ENCODE measurements around the gene ERMN. TPM values are rescaled to one million over a fixed set of nuclear protein-coding genes. Genes with fewer than 3 reads are reported as not detected.

Gene ERMN
- polyA plus RNA-seq, 4 donors = 0.27 to 0.53 TPM; not detected in 2

DNA sequence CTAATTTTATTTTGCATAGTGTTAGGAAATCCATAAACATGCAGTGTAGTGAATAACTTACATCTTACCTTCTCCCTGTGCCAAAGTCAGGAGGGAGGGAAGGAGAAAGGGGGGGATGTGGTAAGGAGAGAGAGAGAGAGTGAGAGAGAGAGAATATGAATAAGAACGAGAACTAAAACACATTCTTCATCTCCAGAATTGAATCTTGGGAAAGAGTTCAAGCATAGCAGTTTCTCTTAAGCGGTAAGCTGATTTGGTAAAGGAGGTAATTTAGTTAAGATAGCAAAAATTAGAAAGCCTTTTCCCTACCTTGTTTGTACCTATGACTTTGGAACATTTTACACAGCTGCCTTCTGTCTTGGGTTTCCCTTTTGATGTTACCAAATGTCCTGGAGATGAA is 15.7 kb downstream of the ERMN start:
- FAIRE-seq (no peak), DNase-seq (no peak)
- Histone ChIP-seq H3K4me3 (ENCODE audit: low read depth in 1 of 3, low read length in 3 of 3) (no peak overlapping the region), H3K36me3 (ENCODE audit: control insufficient read depth in 3 of 3, insufficient read depth in 2 of 3, low read depth in 1 of 3, low read length in 3 of 3) (no peaks in the 10 kb centered on the region), H3K9me3 (ENCODE audit: control insufficient read depth in 2 of 2, insufficient read depth in 1 of 2, low read depth in 1 of 2, low read length in 1 of 2) (no peaks in the 10 kb centered on the region), H3K27ac (ENCODE audit: low read depth in 1 of 3, low read length in 2 of 3) (no peak overlapping the region), H3K27me3 (ENCODE audit: control insufficient read depth in 3 of 3, insufficient read depth in 3 of 3, low read length in 3 of 3) (peaks cover 0 to 2% (median 0%) of the 10 kb centered on the region in 3 donors), H3K4me1 (ENCODE audit: control insufficient read depth in 3 of 3, insufficient read depth in 2 of 3, low read depth in 1 of 3, low read length in 2 of 3) (peaks cover 0 to 1% (median 0%) of the 10 kb centered on the region in 3 donors)
- WGBS, 3 donors = 76 to 92% (median 77%) methylated on average over 2 of the region's 2 CpGs

DNA sequence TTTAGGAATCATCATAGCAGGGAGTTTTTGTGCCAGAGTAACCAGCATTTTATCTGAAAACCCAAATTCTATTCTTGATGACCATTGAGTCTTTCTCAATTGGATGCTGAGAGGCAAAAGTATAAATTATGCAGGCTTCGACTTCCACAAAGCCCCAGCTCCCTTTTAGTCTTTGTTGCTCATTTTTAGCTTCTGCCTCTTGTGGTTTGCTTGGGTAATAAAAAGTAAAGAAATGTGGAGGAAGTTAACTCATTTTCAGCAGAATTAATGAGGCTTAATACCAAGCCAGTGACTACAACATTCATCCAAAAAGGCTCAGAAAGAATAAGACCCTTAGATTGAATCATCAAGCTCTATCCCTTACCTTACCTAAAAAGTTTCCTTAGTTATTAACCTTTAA is 18.6 kb downstream of the ERMN start:
- Histone ChIP-seq H3K4me3 (ENCODE audit: low read depth in 1 of 3, low read length in 3 of 3) (no peak overlapping the region), H3K4me1 (ENCODE audit: control insufficient read depth in 3 of 3, insufficient read depth in 2 of 3, low read depth in 1 of 3, low read length in 2 of 3) (peaks cover 0 to 5% (median 0%) of the 10 kb centered on the region in 3 donors), H3K27ac (ENCODE audit: low read depth in 1 of 3, low read length in 2 of 3) (no peak overlapping the region), H3K27me3 (ENCODE audit: control insufficient read depth in 3 of 3, insufficient read depth in 3 of 3, low read length in 3 of 3) (peaks cover 0 to 2% (median 0%) of the 10 kb centered on the region in 3 donors), H3K36me3 (ENCODE audit: control insufficient read depth in 3 of 3, insufficient read depth in 2 of 3, low read depth in 1 of 3, low read length in 3 of 3) (no peaks in the 10 kb centered on the region), H3K9me3 (ENCODE audit: control insufficient read depth in 2 of 2, insufficient read depth in 1 of 2, low read depth in 1 of 2, low read length in 1 of 2) (no peaks in the 10 kb centered on the region)
- FAIRE-seq (no peak), DNase-seq (no peak)
- WGBS, 3 donors = 68 to 82% (median 72%) methylated on average over 1 of the region's 1 CpG

GRCh38 chr2:157305723-157306110 is 19.9 kb downstream of the ERMN start:
- DNase-seq (no peak), FAIRE-seq (no peak)
- WGBS, 3 donors = 77 to 80% (median 80%) methylated on average over 4 of the region's 4 CpGs
- no peaks in the 10 kb centered on the region for H3K9me3 ChIP-seq (ENCODE audit: control insufficient read depth in 2 of 2, insufficient read depth in 1 of 2, low read depth in 1 of 2, low read length in 1 of 2)
- H3K4me3 ChIP-seq (ENCODE audit: low read depth in 1 of 3, low read length in 3 of 3) = no peak overlapping the region
- no peaks in the 10 kb centered on the region for H3K36me3 ChIP-seq (ENCODE audit: control insufficient read depth in 3 of 3, insufficient read depth in 2 of 3, low read depth in 1 of 3, low read length in 3 of 3)
- no peak overlapping the region for H3K27ac ChIP-seq (ENCODE audit: low read depth in 1 of 3, low read length in 2 of 3)
- peaks cover 0 to 2% (median 0%) of the 10 kb centered on the region in 3 donors for H3K27me3 ChIP-seq (ENCODE audit: control insufficient read depth in 3 of 3, insufficient read depth in 3 of 3, low read length in 3 of 3)
- H3K4me1 ChIP-seq (ENCODE audit: control insufficient read depth in 3 of 3, insufficient read depth in 2 of 3, low read depth in 1 of 3, low read length in 2 of 3) = peaks cover 0 to 16% (median 0%) of the 10 kb centered on the region in 3 donors

DNA sequence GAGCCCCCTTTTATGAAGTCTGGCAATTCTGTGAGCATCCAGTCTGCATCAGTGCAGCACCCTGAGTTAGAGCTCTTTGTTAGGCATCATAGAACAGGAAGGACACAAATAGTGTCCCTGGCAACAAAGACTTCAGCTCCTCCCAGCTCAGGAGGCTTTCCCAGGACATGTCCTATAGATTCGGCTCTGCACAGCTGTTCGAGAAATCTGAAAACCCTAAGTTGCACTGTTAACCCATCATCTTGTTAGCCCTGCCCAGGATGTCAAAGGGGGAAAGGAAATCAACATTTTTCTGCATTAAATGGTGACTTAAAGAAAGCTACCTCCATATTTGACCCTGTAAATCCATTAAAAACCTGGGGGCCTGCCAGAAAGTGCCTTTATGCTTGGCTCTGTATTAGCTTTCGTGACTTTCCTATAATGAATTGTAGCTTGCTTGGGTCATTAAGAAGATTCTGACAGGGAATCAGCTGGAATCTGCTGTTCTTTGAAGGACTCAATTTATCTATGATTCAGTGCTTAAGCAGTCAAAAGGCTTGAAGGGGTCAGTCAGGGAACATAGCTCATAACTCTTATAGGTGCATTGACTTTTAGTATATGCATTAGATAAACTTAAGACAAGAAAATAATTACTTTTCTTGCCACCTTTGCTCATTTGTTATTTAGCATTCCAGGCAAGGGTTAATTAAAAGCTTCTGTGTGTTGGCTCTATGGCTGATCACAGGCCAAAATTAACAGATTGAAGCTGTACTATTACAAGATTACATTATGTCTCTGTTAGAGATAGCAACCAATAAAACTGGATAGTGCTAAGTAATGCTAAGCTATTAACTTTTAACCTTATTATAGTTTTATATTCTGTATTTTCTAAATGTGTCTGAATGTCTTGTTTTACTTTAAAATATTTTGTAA is 20.6 kb downstream of the ERMN start:
- no peaks in the 10 kb centered on the region for H3K36me3 ChIP-seq (ENCODE audit: control insufficient read depth in 3 of 3, insufficient read depth in 2 of 3, low read depth in 1 of 3, low read length in 3 of 3)
- no peak for FAIRE-seq
- no peak for DNase-seq
- peaks cover 0 to 16% (median 0%) of the 10 kb centered on the region in 3 donors for H3K4me1 ChIP-seq (ENCODE audit: control insufficient read depth in 3 of 3, insufficient read depth in 2 of 3, low read depth in 1 of 3, low read length in 2 of 3)
- WGBS, 3 donors = 25 to 46% (median 31%) methylated on average over 3 of the region's 3 CpGs
- H3K27ac ChIP-seq (ENCODE audit: low read depth in 1 of 3, low read length in 2 of 3) = no peak overlapping the region
- peaks cover 0 to 2% (median 0%) of the 10 kb centered on the region in 3 donors for H3K27me3 ChIP-seq (ENCODE audit: control insufficient read depth in 3 of 3, insufficient read depth in 3 of 3, low read length in 3 of 3)
- H3K4me3 ChIP-seq (ENCODE audit: low read depth in 1 of 3, low read length in 3 of 3) = no peak overlapping the region
- no peaks in the 10 kb centered on the region for H3K9me3 ChIP-seq (ENCODE audit: control insufficient read depth in 2 of 2, insufficient read depth in 1 of 2, low read depth in 1 of 2, low read length in 1 of 2)

DNA sequence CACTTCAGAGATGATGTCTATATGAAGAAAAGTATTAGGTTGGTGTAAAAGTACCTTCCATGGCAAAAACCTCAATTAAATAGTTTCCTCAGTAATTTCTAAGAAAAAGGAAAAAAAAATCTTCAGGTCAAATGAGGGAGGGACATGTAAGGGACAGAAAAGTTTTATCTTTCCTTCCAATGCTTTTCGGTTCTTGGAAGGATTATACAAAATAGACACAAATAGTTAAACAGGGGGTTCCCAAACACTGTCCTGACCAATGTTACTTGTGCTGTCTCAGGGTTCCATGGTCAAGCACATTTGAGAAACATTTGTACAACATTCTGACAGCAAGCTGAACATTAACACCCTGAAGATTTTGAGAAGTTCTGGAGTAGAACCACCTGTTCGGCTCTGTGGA is 22.0 kb downstream of the ERMN start:
- Histone ChIP-seq H3K4me3 (ENCODE audit: low read depth in 1 of 3, low read length in 3 of 3) (no peak overlapping the region), H3K27ac (ENCODE audit: low read depth in 1 of 3, low read length in 2 of 3) (no peak overlapping the region), H3K27me3 (ENCODE audit: control insufficient read depth in 3 of 3, insufficient read depth in 3 of 3, low read length in 3 of 3) (no peaks in the 10 kb centered on the region), H3K4me1 (ENCODE audit: control insufficient read depth in 3 of 3, insufficient read depth in 2 of 3, low read depth in 1 of 3, low read length in 2 of 3) (peaks cover 0 to 16% (median 0%) of the 10 kb centered on the region in 3 donors), H3K9me3 (ENCODE audit: control insufficient read depth in 2 of 2, insufficient read depth in 1 of 2, low read depth in 1 of 2, low read length in 1 of 2) (no peaks in the 10 kb centered on the region), H3K36me3 (ENCODE audit: control insufficient read depth in 3 of 3, insufficient read depth in 2 of 3, low read depth in 1 of 3, low read length in 3 of 3) (no peaks in the 10 kb centered on the region)
- FAIRE-seq = no peak
- DNase-seq = no peak
- WGBS, 3 donors = 47 to 71% (median 52%) methylated on average over 2 of the region's 2 CpGs

DNA sequence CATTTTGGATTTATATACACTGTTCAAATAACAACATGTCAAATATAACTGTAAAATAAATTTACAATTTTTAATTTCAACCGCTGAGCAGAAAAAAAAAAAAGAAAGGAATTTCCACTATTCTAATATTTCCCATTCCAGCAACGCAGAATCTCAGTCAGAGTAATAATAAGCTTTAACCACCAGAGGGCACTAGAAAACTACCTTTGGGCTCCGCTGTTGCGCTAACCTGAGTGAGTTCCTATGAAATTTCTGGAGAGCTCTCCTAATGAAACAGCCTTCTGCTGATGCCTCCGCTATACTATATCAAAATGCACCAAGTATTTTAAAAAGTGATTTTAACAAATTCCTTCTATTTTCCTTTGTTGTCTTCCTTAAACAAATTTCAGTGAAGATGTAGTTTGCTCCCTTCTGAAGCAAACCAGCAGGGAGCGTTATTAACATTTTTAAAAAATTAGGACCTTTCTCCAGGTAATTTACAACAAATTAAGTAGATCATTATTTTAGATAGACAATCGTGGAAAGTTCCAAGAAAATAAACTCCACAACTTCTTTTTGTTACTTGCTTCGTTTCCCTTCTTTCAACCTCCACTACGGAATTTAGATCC is 23.0 kb downstream of the ERMN start:
- Histone ChIP-seq H3K9me3 (ENCODE audit: control insufficient read depth in 2 of 2, insufficient read depth in 1 of 2, low read depth in 1 of 2, low read length in 1 of 2) (no peaks in the 10 kb centered on the region), H3K4me1 (ENCODE audit: control insufficient read depth in 3 of 3, insufficient read depth in 2 of 3, low read depth in 1 of 3, low read length in 2 of 3) (peaks cover 0 to 16% (median 0%) of the 10 kb centered on the region in 3 donors), H3K4me3 (ENCODE audit: low read depth in 1 of 3, low read length in 3 of 3) (no peak overlapping the region), H3K27me3 (ENCODE audit: control insufficient read depth in 3 of 3, insufficient read depth in 3 of 3, low read length in 3 of 3) (no peaks in the 10 kb centered on the region), H3K36me3 (ENCODE audit: control insufficient read depth in 3 of 3, insufficient read depth in 2 of 3, low read depth in 1 of 3, low read length in 3 of 3) (no peaks in the 10 kb centered on the region), H3K27ac (ENCODE audit: low read depth in 1 of 3, low read length in 2 of 3) (no peak overlapping the region)
- WGBS, 3 donors = 31 to 34% (median 33%) methylated on average over 9 of the region's 9 CpGs
- FAIRE-seq (peak; percentile 82), DNase-seq (peak; percentile 73 to 74)

DNA sequence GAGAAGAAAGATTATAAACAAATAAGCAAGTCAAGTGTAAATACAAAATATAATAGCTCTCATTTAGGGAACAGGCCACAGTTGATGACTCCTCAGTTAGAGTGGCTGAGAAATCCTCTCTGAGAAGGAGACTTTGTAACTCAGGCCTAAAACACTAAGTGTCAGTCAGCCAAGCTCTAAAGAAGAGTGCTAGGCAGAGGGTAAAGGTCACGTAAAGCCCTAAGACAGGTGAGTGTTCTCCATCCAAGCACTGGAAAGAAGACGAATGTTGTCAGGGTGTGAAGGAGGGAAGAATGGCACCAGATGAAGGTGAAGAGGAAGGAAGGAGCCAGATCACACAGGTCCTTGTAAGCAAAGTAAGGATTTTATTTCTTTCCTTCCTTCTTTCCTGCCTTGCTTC is 24.3 kb downstream of the ERMN start:
- peaks cover 0 to 16% (median 0%) of the 10 kb centered on the region in 3 donors for H3K4me1 ChIP-seq (ENCODE audit: control insufficient read depth in 3 of 3, insufficient read depth in 2 of 3, low read depth in 1 of 3, low read length in 2 of 3)
- DNase-seq (peak; percentile 34 to 48), FAIRE-seq (no peak)
- H3K27me3 ChIP-seq (ENCODE audit: control insufficient read depth in 3 of 3, insufficient read depth in 3 of 3, low read length in 3 of 3) = no peaks in the 10 kb centered on the region
- no peaks in the 10 kb centered on the region for H3K9me3 ChIP-seq (ENCODE audit: control insufficient read depth in 2 of 2, insufficient read depth in 1 of 2, low read depth in 1 of 2, low read length in 1 of 2)
- 28 to 69% (median 46%) methylated on average over 2 of the region's 2 CpGs for WGBS, 3 donors
- no peak overlapping the region for H3K27ac ChIP-seq (ENCODE audit: low read depth in 1 of 3, low read length in 2 of 3)
- no peaks in the 10 kb centered on the region for H3K36me3 ChIP-seq (ENCODE audit: control insufficient read depth in 3 of 3, insufficient read depth in 2 of 3, low read depth in 1 of 3, low read length in 3 of 3)
- H3K4me3 ChIP-seq (ENCODE audit: low read depth in 1 of 3, low read length in 3 of 3) = no peak overlapping the region

DNA sequence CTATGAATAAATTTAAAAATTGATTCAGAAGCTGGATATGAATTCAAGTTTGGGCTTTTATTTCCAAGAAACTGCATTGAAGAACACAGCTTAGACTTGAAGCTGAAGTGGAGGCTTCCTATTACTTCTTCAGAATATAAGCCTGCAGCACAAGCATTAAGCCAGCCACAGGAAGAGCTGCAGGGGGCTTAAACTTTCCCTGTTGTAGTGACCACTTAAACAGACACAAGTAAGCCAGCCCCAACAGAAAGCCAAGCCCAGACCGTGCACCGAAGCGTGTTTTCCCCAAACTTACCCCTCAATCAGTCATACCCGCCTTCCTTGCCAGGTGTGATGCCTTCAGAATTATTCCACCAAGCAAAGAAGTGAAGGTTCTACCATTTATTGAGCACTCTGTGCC is 28.7 kb downstream of the ERMN start:
- Histone ChIP-seq H3K4me1 (ENCODE audit: control insufficient read depth in 3 of 3, insufficient read depth in 2 of 3, low read depth in 1 of 3, low read length in 2 of 3) (peaks cover 0 to 14% (median 0%) of the 10 kb centered on the region in 3 donors), H3K4me3 (ENCODE audit: low read depth in 1 of 3, low read length in 3 of 3) (no peak overlapping the region), H3K27ac (ENCODE audit: low read depth in 1 of 3, low read length in 2 of 3) (no peak overlapping the region), H3K36me3 (ENCODE audit: control insufficient read depth in 3 of 3, insufficient read depth in 2 of 3, low read depth in 1 of 3, low read length in 3 of 3) (no peaks in the 10 kb centered on the region), H3K9me3 (ENCODE audit: control insufficient read depth in 2 of 2, insufficient read depth in 1 of 2, low read depth in 1 of 2, low read length in 1 of 2) (no peaks in the 10 kb centered on the region), H3K27me3 (ENCODE audit: control insufficient read depth in 3 of 3, insufficient read depth in 3 of 3, low read length in 3 of 3) (no peaks in the 10 kb centered on the region)
- FAIRE-seq = no peak
- 84 to 96% (median 91%) methylated on average over 4 of the region's 4 CpGs for WGBS, 3 donors
- DNase-seq = no peak

Data from small intestine (tissue), 7 donors.